Measurements from ENCODE around the gene ERC2.

The ERC2 gene

GRCh38 chr3:55521738-55522421 is 946.4 kb downstream of the ERC2 start:
- no peaks in the 10 kb centered on the region for H3K36me3 ChIP-seq (ENCODE audit: low read length)
- no peaks in the 10 kb centered on the region for H3K9me3 ChIP-seq (ENCODE audit: insufficient read depth, low read length)
- H3K9me2 ChIP-seq (replicated peaks; ENCODE audit: insufficient read depth, low read length) = no peaks in the 10 kb centered on the region; the same call in 1 of the 2 replicates
- H3K4me2 ChIP-seq (ENCODE audit: low read depth, low read length, poor library complexity, severe bottlenecking) = no peak overlapping the region
- TF ChIP-seq CTCF (IDR thresholded peaks at IDR 0.05; ENCODE audit: insufficient read depth, low read length, poor library complexity, severe bottlenecking) = no peak
- no peak overlapping the region for H3K9ac ChIP-seq (ENCODE audit: low read length)
- H3K27ac ChIP-seq (ENCODE audit: low read depth, low read length) = no peak overlapping the region
- H2AFZ ChIP-seq (ENCODE audit: low read depth, low read length, severe bottlenecking) = no peak overlapping the region
- H3K79me2 ChIP-seq (ENCODE audit: insufficient read depth, low read length) = no peaks in the 10 kb centered on the region
- H3K4me3 ChIP-seq (ENCODE audit: insufficient read depth, low read length, poor library complexity, severe bottlenecking) = no peak overlapping the region
- H4K20me1 ChIP-seq (ENCODE audit: low read depth, low read length) = no peaks in the 10 kb centered on the region
- H3K27me3 ChIP-seq (ENCODE audit: low read length) = no peaks in the 10 kb centered on the region
- no peaks in the 10 kb centered on the region for H3F3A ChIP-seq (ENCODE audit: insufficient read depth)

- H3K9ac ChIP-seq (ENCODE audit: low read length) = no peak overlapping the region
- H3F3A ChIP-seq (ENCODE audit: insufficient read depth) = no peaks in the 10 kb centered on the region
- TF ChIP-seq CTCF (IDR thresholded peaks at IDR 0.05; ENCODE audit: insufficient read depth, low read length, poor library complexity, severe bottlenecking) (no peak), EZH2phosphoT487 (conservative IDR thresholded peaks at IDR 0.05; ENCODE audit: low read length) (no peak)
- no peaks in the 10 kb centered on the region for H3K27me3 ChIP-seq (ENCODE audit: low read length)
- no peak overlapping the region for H3K4me2 ChIP-seq (ENCODE audit: low read depth, low read length, poor library complexity, severe bottlenecking)
- H3K79me2 ChIP-seq (ENCODE audit: insufficient read depth, low read length) = no peaks in the 10 kb centered on the region
- H3K27ac ChIP-seq (ENCODE audit: low read depth, low read length) = no peak overlapping the region
- H2AFZ ChIP-seq (ENCODE audit: low read depth, low read length, severe bottlenecking) = no peak overlapping the region
- no peaks in the 10 kb centered on the region for H3K36me3 ChIP-seq (ENCODE audit: low read length)
- no peak overlapping the region for H3K4me3 ChIP-seq (ENCODE audit: insufficient read depth, low read length, poor library complexity, severe bottlenecking)
- H3K9me2 ChIP-seq (replicated peaks; ENCODE audit: insufficient read depth, low read length) = no peaks in the 10 kb centered on the region; the same call in 1 of the 2 replicates
- no peaks in the 10 kb centered on the region for H4K20me1 ChIP-seq (ENCODE audit: low read depth, low read length)
- H3K9me3 ChIP-seq (ENCODE audit: insufficient read depth, low read length) = no peaks in the 10 kb centered on the region
Observed at GRCh38 chr3:55521064-55521737, 947.1 kb downstream of the ERC2 start.

GRCh38 chr3:55519019-55519418 is 949.2 kb downstream of the ERC2 start:
- Histone ChIP-seq H3K27ac (ENCODE audit: low read depth, low read length) (no peak overlapping the region), H3F3A (ENCODE audit: insufficient read depth) (no peaks in the 10 kb centered on the region), H3K9me2 (replicated peaks; ENCODE audit: insufficient read depth, low read length) (no peaks in the 10 kb centered on the region), H3K79me2 (ENCODE audit: insufficient read depth, low read length) (no peaks in the 10 kb centered on the region), H3K9ac (ENCODE audit: low read length) (no peak overlapping the region), H3K4me3 (ENCODE audit: insufficient read depth, low read length, poor library complexity, severe bottlenecking) (no peak overlapping the region), H3K4me2 (ENCODE audit: low read depth, low read length, poor library complexity, severe bottlenecking) (no peak overlapping the region), H3K27me3 (ENCODE audit: low read length) (no peaks in the 10 kb centered on the region), H3K9me3 (ENCODE audit: insufficient read depth, low read length) (no peaks in the 10 kb centered on the region), H2AFZ (ENCODE audit: low read depth, low read length, severe bottlenecking) (no peak overlapping the region), H3K36me3 (ENCODE audit: low read length) (no peaks in the 10 kb centered on the region), H4K20me1 (ENCODE audit: low read depth, low read length) (no peaks in the 10 kb centered on the region)
- TF ChIP-seq EZH2phosphoT487 (conservative IDR thresholded peaks at IDR 0.05; ENCODE audit: low read length) (no peak), CTCF (IDR thresholded peaks at IDR 0.05; ENCODE audit: insufficient read depth, low read length, poor library complexity, severe bottlenecking) (no peak)

Measured in SU-DHL-6 (cell line).